ENCODE results near the gene EIF4E.
"Not testable (repeated sequence)": the region's sequence is repeated elsewhere in the genome, so short reads cannot be mapped to it uniquely, and the experiment has no call there.

The EIF4E gene, protein sequence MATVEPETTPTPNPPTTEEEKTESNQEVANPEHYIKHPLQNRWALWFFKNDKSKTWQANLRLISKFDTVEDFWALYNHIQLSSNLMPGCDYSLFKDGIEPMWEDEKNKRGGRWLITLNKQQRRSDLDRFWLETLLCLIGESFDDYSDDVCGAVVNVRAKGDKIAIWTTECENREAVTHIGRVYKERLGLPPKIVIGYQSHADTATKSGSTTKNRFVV

DNA sequence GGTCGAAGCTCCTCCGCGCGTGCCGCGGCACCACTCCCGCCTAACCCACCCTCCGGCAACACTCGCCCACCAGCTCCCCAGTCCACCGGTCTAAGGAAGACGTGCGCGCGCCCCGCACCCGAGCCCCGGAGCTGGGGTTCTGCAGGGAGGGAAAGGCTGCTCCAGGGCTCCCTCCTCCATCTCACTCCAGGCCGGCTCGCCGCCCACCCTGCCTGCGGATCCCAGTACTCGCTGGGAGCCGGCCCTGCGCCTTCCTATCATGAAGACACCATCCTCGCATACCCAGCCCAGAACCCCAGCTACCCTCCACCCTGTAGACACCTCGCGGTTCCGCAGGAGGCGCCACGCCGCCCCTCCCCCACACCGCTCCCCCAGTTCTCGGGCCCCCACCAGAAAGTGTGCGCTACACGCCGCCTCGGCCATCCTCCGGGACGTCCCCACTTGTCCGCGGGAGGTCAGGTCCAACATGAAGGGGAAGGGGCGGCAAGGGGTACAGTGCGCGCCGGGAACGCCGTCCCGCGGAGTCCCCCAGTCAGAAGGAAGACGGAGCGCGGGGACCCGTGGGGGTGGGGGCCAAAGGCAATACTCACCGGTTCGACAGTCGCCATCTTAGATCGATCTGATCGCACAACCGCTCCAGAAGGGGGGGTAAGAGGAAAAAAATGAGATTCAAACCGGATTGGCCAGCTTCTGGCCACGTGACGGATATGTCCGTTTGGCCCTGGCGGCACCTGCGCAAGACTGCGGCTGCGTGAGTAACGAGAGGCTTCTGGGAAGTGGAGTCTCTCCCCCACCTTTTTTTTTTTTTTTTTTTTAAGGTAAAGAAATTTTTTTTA is at the start of gene EIF4E:
Gene EIF4E, minus strand, starts transcription at position 629 of the 836 bp plus-strand sequence. Its CDS starts 21 bp downstream, at position 608.
- DNase-seq, result peak; percentile 97

DNA sequence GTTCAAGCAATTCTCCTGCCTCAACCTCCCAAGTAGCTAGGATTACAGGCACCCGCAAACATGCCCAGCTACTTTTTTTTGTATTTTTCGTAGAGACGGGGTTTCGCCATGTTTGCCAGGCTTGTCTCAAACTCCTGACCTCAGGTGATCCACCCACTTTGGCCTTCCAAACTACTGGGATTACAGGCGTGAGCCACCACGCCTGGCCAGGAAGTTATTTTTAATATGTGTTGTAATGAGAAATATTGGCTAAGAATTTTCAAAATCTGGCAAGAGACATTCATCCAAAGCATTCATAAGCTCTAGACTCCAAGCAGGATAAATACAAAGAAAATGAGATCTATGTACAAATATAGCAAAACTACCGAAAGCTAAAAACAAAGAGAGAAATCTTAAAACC is 48.6 kb upstream of the EIF4E start:
- no peak for DNase-seq

DNA sequence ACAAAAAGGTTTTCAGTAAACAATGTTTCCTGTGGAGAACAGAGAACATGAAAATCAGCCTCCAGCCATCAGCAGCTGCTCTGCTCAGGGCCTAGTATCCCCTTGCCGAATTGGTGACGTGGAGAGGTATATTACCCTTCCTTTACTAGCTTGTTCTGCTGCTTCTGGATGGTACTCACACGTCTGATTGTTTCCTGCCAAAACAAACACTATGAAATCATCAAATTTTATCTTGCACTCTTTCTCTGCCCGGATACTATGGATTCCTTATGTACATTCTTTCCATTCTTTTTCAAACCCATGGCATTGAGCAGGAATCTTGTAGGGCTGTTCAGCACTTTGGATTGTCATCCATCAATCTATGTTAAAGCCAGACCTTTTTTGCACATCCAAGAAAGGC is 47.8 kb upstream of the EIF4E start:
- DNase-seq, result no peak

DNA sequence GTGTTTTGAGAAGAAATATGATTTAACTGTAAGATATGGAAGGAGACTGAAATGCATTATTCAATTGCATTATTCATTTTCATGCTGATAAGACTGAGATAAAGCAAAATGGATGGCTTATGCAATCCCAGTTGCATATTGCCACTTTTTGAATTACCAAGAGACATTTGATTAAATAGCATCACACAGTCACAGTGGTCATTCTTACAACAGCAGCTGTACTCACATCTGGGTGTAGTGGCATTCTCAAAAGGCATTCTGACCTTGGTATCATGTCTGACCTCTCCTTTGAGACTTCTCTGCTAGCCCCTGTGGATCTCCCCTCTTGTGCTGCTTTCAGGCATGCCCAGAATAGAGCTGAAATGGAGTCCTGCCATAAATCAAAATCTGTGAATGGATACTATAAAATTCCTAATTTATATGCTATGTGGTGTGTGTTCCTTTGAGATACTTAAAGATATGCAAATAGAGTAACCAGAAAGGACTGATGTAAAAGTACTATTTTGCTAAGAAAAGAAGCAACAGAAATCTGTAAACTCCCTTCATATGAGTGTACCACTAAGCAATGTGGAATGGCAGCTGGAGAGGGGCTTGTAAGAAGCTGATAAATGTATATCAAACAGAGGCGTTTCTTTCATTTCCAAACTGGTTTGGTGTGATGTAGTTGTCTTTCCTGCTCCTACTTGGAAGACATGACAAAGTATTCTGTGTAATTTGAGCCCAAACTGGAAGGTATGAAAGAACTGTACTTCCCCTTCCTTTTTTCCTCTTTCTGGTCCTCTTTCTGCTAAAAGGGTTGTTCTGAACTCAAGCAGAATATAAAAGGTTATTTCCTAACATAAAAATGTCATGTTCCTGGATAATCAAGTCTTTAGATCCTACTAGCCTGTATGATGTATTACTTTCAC is 41.2 kb upstream of the EIF4E start:
- no peak for DNase-seq

DNA sequence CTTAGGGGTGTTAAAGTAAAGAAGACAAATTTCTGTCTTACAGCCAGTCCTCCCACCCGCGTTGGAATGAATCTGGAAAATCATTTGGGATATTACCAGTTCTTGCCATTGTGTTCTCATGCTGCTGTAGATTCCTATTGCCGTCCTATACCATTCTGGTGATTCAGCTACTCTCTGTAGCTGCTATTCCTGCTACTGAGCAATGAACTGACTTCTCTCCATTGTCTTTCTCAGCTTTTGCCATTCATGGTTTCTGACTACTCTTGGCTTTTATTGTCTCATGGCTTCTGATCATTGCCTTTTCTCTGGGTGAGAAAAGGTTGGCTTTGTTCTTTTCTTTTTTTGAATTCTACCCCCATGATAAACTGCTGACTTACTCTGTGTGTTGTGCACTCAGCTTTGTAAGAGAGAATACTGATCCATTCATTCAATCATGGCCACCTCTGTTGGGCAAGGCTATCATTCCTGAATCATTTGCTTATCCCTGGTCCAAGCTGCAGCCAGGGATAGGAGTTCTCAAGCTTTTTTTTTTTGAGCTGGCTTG is 38.9 kb upstream of the EIF4E start:
- no peak for DNase-seq

DNA sequence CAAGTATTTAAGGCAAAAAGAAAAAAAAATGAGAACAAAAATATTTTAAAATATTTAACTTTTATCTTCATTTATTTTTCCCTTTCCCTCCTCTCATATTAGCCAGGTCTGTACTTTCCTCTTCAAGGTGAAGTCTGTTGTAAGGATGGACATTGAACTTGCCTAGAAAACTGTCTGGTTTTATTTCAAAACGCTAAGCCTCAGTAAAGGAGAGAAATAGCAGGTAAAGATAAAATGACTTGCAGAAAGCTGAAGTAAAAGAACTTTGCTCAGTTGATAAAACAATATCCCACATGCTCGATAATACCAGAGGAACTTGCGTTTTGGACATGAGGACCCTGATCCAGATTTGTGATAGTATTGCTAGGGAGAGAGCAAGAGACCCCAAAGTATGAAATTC is 38.0 kb upstream of the EIF4E start:
- no peak for DNase-seq

DNA sequence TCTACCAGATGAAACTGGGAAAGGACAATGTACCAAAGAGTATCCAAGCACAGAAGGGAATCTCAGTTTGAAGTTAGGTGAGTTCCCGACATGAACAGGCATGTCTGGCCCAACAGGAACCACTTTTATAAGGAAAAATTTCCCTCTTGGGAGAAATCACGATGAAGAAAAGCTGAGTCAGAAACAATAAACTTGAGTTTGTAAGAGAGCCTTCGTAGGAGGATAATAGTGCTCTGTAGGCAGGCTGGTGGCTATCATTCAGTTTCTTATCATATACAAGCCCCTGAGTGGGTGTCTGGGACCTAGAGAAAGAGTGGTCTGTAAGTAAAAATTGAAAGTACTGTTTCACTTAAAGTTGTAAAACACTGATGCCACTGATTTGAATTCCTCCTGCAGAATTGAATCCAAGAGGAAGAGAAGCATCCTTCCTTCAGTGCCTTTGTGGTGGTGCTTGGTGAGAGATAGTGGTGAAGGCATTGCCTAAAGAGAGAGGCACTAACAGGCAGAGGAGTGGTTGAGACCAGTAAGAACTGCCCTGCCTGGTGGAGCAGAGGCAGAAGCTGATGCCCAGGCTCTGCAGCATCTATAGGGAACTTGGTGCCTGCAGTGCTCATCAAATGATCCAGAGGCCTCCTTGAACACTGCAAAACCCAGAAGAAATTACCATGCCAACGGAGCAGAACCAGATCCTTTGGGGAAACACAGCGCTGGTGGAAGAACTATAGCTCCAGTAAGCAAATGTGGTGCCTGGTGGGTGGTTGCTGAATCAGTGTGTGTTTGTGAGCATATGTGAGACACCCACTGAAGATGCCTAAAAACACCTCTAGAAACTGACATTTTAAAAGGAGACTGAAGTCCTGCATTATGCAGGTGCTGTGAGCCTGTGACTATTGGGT is 34.9 kb upstream of the EIF4E start:
- no peak for DNase-seq

DNA sequence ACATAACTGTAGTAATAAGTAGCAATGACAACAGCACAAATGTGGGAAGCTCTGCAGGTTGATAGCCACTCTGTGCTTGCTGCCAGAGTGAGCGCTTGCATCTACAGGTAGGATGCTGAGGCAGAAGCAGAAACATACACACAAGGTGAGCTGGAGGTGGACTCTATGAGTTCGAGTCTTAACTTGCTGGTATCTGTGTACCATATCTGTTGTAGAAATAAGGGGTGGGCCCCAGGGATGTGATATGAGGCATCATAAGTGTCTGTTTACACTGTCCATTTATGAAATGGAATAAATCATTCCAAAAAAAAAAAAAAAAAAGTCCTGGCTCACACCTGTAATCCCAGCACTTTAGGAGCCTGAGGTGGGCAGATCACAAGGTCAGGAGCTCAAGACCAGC is 32.8 kb upstream of the EIF4E start:
- DNase-seq, result no peak

DNA sequence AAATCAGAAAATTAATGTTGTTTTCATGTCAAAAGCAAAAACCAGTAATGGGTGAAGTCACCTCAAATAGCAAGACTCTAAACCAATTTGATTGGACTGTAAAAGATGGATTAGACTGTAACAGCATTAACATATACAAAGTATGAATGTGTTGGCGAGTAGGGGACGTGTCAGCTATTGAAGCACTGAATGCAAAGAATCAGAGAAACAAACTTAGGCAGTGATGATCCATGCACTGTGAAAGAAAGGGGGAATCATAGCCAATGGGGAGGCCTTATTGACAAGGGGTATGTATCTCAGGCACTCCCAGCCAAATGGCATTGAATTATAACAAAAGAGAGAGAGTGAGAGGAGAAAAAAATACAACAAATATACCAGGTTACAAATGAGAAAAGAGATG is 30.5 kb upstream of the EIF4E start:
- no peak for DNase-seq

DNA sequence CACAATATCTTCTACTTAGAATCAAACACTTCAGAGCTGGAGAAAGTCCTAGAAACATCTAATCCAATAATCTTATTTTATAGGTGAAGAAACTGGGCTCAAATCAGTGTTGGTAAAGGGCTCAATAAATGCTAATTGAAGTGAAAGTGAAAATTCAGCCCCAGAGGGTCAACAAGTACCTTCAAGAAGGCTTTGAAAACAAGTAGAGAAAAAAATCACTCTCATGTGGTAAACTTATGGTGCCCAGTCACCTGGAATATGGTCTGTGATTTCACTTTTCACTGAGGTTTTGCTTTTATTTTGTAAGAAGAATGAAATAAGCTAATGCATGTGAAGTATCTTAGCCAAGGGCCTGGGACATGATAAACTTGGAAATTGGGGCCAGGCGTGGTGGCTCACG is 29.1 kb upstream of the EIF4E start:
- no peak for DNase-seq

DNA sequence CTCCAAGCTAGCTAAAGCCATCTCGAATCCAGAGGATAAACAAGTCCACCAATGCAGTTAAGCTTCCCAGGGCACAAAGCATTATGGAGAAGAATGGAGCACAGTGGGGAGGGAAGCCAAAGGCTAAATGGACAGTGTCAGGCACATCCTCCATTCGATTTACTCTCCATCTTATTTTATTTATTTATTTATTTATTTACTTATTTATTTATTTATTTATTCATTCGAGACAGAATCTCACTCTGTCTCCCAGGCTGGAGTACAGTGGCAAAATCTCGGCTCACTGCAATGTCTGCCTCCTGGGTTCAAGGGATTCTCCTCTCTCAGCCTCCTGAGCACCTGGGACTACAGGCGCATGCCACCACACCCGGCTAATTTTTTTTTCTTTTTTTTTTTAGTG is 26.3 kb upstream of the EIF4E start:
- DNase-seq, result no peak

DNA sequence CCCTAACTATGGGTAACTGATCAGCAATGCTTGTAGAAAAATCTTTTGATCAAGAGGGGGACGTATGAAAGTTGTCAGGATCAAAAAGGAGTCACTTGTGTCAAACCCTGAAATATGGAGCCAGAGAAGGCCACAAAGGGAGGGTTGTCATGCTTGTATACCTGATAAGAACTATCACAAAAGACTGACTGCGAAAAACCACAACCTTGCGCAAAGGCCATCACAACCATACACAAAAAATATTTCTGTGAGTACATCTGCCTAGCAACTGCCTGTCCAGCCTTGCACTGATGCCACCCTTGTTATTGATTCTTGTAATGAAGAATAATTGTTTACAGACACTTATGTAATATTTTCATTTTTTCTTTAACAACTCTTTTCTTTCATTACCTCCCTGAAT is 22.8 kb upstream of the EIF4E start:
- DNase-seq, result no peak

DNA sequence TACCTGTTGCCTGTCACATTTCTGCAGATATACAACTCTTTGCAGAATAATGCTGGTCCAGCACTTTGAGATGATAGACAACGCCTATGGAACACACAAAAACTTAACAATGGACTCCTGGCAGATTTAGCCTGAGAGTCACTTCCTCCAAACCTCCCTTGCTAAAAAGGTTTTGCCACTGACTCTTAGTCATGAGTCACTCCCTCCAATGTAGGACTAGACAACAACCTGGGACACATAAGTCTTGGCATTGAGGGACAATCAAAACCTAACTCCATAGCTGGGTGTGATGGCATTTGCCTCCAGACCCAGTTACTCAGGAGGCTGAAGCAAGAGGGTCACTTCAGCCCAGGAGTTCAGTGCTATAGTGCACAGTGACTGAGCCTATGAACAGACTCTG is 22.0 kb upstream of the EIF4E start:
- no peak for DNase-seq

DNA sequence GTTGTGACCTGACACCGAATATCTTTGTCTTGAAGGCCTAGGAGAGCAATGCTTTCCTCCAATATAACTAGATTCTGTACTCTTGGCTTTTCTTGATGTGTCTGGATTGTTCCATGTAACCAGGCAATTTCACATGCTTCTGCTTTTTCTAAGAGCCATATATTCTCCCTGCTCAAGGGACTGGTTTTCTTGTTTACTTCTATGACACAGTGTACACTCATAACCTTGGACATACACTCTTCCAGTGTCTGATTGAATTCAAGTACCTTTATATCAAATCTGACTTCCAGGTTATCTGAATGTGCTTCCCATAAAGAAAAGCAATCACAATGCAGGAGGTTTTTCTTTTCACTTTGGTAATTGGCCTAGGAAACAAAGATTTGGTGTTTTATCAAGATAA is 17.4 kb upstream of the EIF4E start:
- DNase-seq, result no peak

DNA sequence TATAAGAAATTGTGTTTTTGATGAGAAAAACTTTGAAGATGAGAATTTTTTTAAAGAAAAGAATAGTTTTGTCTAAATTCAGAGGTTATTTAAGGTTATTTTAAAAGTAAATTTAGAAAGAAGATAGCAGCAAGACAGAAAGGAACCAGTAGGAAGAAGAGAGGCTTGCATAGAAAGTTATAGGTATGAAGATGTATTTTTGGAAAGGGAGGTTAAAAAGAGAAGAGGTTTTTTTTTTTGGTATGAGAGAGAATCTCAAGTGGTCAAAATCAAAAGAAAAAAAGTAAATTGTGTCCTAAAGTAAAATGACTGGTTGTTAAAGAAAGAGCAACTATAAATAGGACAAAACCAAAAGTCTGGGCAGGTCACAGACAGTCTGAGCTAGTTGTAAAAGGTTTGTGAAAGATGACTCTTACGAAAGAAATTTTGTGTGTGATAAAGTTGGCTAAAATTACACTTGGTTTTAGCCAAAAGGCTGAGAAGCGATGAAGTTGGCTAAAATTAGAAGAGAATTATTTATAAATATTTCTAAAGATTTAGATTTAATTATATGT is 16.4 kb upstream of the EIF4E start:
- no peak for DNase-seq

DNA sequence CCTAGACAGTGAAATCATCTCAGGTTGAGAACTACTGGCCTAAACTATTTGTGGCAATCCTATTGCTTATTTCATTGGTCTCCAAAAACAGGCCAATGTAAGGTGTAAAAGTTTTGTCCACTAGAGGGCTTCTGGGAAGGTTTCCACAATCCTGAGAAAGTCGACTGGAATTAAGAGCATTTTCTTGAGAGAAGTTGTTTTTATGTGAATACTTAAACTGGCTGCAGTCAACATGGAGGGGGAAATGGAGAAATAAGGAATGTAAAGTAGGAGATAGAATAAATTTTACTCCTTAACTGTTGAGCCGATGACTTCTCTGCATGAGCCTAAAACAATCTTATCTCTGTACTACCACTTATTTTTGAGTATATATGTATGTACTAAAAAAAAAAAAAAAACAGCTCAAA is 11.0 kb upstream of the EIF4E start:
- DNase-seq, result no peak

DNA sequence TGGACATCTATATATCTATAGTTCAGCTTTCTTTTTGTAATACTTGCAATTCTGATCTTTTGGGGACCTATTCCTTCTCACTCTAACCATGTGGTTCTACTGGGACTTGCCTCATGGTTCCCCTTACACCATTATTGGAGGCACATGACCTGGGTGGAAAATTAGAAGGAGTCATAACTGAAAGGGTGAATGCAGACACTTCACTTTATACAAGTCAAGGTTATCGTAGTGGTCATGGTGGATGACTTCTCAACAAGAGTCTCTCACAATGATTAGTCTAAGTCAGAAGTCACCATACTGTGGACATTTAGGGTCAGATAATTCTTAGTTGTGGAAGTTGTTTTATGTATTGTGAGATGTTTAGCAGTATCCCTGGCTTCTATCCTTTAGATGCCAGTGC is 10.5 kb upstream of the EIF4E start:
- DNase-seq, result no peak

DNA sequence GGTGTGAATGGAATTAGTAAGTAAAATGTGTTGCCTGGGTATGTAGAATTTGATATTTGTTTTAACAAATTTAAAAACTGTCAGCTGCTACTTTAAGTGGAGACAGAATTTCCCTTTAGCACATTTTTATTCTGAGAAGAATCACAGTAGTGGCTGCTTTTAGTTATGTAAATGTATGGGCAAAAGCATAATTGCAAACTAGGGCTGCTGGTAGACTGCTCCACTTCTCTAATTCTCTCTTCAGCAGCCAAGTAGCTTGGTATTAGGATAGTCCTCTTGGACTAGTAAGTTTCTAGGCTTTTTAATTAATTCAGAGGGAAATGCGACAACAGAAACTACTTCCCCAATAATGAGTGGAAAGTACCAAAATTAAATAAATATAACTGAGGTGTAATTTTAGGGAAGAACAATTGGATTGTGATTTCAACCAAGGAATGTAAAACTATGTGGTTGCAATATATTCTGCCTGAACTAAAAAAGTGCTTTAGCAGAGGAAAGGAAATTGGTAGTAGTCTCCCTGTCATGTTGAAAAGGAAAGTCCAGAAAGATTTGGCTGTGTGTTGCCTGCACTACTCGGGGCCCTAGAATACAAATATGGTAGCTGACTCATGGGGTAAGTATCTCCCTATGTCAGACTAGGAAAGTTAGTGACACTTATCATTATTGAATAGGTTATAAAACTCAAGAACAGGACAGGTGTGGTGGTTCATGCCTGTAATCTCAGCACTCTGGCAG is 9.2 kb upstream of the EIF4E start:
- DNase-seq, result no peak

DNA sequence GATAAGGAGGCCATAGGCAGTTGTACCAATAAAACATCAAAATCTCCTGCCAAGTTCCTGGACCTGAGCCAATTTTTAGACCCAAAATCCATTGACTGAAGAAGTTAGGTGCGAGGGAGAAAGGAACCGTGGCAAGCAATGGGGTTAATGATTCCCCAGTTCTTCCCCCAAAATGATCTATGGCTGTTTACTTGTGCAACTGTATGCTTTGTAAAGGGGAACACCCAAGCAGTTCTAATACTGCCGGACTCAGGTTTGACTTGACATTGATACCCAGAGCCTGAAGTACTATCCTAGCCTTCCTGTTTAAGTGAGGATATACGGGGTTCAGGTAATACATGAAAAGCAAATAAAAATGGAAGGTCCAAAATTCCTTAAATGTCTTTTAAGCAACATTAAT is 6.7 kb upstream of the EIF4E start:
- DNase-seq, result no peak

DNA sequence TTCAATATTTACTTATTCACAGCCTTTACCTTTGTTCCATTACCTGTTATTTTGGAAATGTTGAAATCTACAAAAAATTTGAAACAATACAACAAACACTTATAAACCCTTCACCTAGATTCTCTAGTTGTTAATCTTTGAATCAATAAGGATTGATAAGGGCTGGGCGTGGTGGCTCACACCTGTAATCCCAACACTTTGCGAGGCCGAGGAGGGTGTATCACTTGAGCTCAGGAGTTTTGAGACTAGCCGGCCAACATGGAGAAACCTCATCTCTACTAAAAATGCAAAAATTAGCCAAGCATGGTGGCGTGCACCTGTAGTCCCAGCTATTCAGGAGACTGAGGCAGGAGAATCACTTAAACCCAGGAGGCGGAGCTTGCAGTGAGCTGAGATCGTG is 5.9 kb upstream of the EIF4E start:
- DNase-seq, result not testable (repeated sequence)

DNA sequence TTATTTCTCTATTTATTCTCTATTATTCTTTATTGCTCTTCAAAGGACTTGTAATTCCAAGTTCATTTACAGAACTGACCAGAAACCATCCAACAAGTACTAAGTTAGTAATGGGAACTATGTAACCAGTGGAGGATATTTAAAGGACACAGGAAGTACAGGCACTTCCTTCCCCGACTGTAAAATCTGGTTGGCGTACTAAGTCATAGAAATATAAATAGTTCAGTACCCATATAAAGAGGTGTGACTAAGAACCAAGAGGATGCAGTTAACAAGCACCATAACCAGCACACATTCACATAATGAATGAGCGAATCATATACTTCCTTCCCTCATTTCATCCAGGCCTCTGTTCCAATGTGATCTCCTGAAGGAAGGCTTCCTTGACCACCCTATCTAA is 3.6 kb upstream of the EIF4E start:
- no peak for DNase-seq
